BLaER1 (cell line): ENCODE results near the gene NPPB.

Experiments used
- H3K27ac ChIP-seq: shearing (Covaris generic); formaldehyde crosslinking; 2 replicates; pipeline ENCODE4 v1.8.1; 2022
- H3K27me3 ChIP-seq: shearing (Covaris generic); formaldehyde crosslinking; 2 replicates; pipeline ENCODE4 v1.8.1; 2022
- H3K36me3 ChIP-seq: shearing (Covaris generic); formaldehyde crosslinking; 2 replicates; pipeline ENCODE4 v1.8.1; 2022
- H3K4me1 ChIP-seq: shearing (Covaris generic); formaldehyde crosslinking; 2 replicates; pipeline ENCODE4 v1.8.1; 2022
- H3K4me2 ChIP-seq: shearing (Covaris generic); formaldehyde crosslinking; 2 replicates; pipeline ENCODE4 v1.8.1; 2022
- H3K4me3 ChIP-seq: shearing (Covaris generic); formaldehyde crosslinking; 2 replicates; pipeline ENCODE4 v1.8.1; 2022
- H3K9ac ChIP-seq: shearing (Covaris generic); formaldehyde crosslinking; 2 replicates; pipeline ENCODE4 v1.8.1; 2022
- H3K9me3 ChIP-seq: shearing (Covaris generic); formaldehyde crosslinking; 2 replicates; pipeline ENCODE4 v1.8.1; 2022
- H4K20me1 ChIP-seq: shearing (Covaris generic); formaldehyde crosslinking; 2 replicates; pipeline ENCODE4 v1.8.1; 2022
- Cebpa-rat ChIP-seq: shearing (Covaris generic); IDR thresholded peaks from 2 replicates; pipeline ENCODE4 v1.8.1; 2022

Gene NPPB

DNA sequence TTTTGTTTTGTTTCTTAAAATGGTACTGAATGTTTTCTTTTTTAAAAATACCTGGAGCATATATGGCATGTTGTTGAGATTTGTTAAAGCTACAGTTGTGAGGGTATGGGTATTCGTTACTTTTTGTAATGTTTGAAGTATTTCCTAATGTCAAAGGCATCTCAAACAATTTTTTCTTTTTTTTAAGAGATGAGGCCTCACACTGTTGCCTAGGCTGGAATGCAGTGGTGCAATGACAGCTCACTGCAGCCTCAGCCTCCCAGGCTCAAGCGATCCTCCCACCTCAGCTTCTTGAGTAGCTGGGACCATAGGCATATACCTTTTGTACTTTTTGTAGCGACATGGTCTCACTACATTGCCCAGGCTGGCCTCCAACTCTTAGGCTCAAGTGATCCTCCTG, 36.7 kb downstream of the NPPB start:
- Histone ChIP-seq H3K4me2 (peak overlapping the region; percentile 4; the same call in 1 of the 2 replicates), H3K4me1 (peaks cover 19% of the 10 kb centered on the region)

GRCh38 chr1:11817192-11817591, 41.6 kb downstream of the NPPB start:
- H3K4me3 ChIP-seq, result no peak overlapping the region
- no peak overlapping the region for H3K9ac ChIP-seq
- H3K9me3 ChIP-seq, result no peaks in the 10 kb centered on the region
- peaks cover 73% of the 10 kb centered on the region for H3K36me3 ChIP-seq
- peaks cover 48% of the 10 kb centered on the region for H3K4me1 ChIP-seq
- H4K20me1 ChIP-seq, result no peaks in the 10 kb centered on the region
- no peak overlapping the region for H3K27ac ChIP-seq
- no peak overlapping the region for H3K4me2 ChIP-seq
- TF ChIP-seq Cebpa-rat, result no peak
- H3K27me3 ChIP-seq, result no peaks in the 10 kb centered on the region

More for the DNA sequence above, 36.7 kb downstream of the NPPB start:
- TF ChIP-seq Cebpa-rat, result no peak
- Histone ChIP-seq H3K36me3 (peaks cover 93% of the 10 kb centered on the region), H3K27me3 (no peaks in the 10 kb centered on the region), H3K9ac (no peak overlapping the region), H3K4me3 (no peak overlapping the region), H3K9me3 (no peaks in the 10 kb centered on the region), H4K20me1 (no peaks in the 10 kb centered on the region), H3K27ac (no peak overlapping the region)

DNA sequence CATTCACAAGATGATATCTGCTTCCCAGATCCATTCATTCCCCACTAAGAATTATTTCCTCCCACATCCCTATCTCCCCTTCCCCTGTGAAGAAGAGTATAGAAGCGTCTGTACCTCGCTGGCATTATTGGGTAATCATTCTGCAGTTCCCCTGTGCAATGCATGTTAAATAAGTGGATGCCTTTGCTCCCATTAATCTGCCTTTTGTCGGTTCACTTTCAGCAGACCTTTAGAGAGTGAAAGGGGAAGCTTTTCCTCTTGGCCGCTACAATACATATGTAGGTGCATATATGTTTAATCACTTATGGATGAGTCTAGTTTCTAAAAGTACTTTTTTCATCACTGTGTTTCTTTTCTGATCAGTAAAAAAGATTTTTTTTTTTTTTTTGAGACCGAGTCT, 45.7 kb downstream of the NPPB start:
- H3K9me3 ChIP-seq, result no peaks in the 10 kb centered on the region
- H3K36me3 ChIP-seq, result peaks cover 68% of the 10 kb centered on the region
- no peak overlapping the region for H3K4me3 ChIP-seq
- no peaks in the 10 kb centered on the region for H4K20me1 ChIP-seq
- peaks cover 47% of the 10 kb centered on the region for H3K4me1 ChIP-seq
- no peaks in the 10 kb centered on the region for H3K27me3 ChIP-seq
- no peak for TF ChIP-seq Cebpa-rat
- no peak overlapping the region for H3K9ac ChIP-seq
- H3K4me2 ChIP-seq, result no peak overlapping the region
- H3K27ac ChIP-seq, result no peak overlapping the region
